ENCODE data around the gene AGFG1.

DNA sequence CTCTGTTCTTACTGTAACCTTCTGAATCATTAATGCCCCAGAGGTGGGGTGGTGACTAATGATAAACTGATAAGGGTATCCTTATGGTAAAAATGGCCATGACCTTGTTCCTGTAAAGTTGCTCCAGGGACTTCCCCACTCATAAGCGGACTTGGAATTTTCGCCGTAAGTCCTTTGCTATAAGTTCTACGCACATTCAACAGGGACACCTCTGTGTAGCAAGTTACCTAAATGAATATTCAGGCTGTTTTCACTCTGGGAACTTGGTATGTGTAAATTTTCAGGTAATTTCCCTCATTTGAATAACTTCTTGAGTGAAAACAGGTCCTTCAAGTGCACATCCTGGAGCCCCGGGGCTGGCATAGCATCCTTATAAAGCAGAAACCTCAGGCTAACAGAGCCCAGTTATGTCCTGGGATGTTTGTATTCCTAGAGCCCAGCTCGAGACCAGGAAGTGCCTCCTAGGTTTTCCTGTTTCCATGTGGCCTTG lies 9.4 kb upstream of the AGFG1 start:
- TF ChIP-seq ZNF8 (CRISPR knock-in tag; IDR thresholded peaks at IDR 0.05) (no peak), CSDC2 (CRISPR knock-in tag; IDR thresholded peaks at IDR 0.05) (no peak), RARB (CRISPR knock-in tag; IDR thresholded peaks at IDR 0.05) (no peak), BACH2 (CRISPR knock-in tag; IDR thresholded peaks at IDR 0.05; ENCODE audit: borderline replicate concordance) (no peak), ZC3H10 (CRISPR knock-in tag; IDR thresholded peaks at IDR 0.05) (no peak), TOX (CRISPR knock-in tag; IDR thresholded peaks at IDR 0.05; ENCODE audit: borderline replicate concordance) (no peak), ESRRG (CRISPR knock-in tag; IDR thresholded peaks at IDR 0.05) (no peak)
- TF ChIP-seq, protein P1, sequence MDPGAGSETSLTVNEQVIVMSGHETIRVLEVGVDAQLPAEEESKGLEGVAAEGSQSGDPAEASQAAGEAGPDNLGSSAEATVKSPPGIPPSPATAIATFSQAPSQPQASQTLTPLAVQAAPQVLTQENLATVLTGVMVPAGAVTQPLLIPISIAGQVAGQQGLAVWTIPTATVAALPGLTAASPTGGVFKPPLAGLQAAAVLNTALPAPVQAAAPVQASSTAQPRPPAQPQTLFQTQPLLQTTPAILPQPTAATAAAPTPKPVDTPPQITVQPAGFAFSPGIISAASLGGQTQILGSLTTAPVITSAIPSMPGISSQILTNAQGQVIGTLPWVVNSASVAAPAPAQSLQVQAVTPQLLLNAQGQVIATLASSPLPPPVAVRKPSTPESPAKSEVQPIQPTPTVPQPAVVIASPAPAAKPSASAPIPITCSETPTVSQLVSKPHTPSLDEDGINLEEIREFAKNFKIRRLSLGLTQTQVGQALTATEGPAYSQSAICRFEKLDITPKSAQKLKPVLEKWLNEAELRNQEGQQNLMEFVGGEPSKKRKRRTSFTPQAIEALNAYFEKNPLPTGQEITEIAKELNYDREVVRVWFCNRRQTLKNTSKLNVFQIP (CRISPR knock-in tag; IDR thresholded peaks at IDR 0.05; ENCODE audit: borderline replicate concordance, low read depth), result no peak
- TF ChIP-seq, protein P2, sequence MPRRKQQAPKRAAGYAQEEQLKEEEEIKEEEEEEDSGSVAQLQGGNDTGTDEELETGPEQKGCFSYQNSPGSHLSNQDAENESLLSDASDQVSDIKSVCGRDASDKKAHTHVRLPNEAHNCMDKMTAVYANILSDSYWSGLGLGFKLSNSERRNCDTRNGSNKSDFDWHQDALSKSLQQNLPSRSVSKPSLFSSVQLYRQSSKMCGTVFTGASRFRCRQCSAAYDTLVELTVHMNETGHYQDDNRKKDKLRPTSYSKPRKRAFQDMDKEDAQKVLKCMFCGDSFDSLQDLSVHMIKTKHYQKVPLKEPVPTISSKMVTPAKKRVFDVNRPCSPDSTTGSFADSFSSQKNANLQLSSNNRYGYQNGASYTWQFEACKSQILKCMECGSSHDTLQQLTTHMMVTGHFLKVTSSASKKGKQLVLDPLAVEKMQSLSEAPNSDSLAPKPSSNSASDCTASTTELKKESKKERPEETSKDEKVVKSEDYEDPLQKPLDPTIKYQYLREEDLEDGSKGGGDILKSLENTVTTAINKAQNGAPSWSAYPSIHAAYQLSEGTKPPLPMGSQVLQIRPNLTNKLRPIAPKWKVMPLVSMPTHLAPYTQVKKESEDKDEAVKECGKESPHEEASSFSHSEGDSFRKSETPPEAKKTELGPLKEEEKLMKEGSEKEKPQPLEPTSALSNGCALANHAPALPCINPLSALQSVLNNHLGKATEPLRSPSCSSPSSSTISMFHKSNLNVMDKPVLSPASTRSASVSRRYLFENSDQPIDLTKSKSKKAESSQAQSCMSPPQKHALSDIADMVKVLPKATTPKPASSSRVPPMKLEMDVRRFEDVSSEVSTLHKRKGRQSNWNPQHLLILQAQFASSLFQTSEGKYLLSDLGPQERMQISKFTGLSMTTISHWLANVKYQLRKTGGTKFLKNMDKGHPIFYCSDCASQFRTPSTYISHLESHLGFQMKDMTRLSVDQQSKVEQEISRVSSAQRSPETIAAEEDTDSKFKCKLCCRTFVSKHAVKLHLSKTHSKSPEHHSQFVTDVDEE (CRISPR knock-in tag; IDR thresholded peaks at IDR 0.05), result no peak
- TF ChIP-seq, protein P3, sequence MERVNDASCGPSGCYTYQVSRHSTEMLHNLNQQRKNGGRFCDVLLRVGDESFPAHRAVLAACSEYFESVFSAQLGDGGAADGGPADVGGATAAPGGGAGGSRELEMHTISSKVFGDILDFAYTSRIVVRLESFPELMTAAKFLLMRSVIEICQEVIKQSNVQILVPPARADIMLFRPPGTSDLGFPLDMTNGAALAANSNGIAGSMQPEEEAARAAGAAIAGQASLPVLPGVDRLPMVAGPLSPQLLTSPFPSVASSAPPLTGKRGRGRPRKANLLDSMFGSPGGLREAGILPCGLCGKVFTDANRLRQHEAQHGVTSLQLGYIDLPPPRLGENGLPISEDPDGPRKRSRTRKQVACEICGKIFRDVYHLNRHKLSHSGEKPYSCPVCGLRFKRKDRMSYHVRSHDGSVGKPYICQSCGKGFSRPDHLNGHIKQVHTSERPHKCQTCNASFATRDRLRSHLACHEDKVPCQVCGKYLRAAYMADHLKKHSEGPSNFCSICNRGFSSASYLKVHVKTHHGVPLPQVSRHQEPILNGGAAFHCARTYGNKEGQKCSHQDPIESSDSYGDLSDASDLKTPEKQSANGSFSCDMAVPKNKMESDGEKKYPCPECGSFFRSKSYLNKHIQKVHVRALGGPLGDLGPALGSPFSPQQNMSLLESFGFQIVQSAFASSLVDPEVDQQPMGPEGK (CRISPR knock-in tag; IDR thresholded peaks at IDR 0.05; ENCODE audit: borderline replicate concordance), result no peak
